CD4-positive, alpha-beta T cell (primary cell): ENCODE data around the gene CNTF. TPM values are rescaled to one million over a fixed set of nuclear protein-coding genes. Genes with fewer than 3 reads are reported as not detected.

Source experiments
- ATAC-seq: fragments of 200-7000 bp; cut with Tn5 transposase; one replicate; pipeline ENCODE4 v1.10.0; 2022; ENCODE audit warnings: mild to moderate bottlenecking; ENCODE audit not compliant: poor library complexity
- CTCF ChIA-PET: fragments of 350-600 bp; sonication (Branson Sonifier 250); formaldehyde crosslinking; loops from one replicate; lab custom pipeline; 2021; ENCODE audit warnings: antibody characterized with exemption, inconsistent platforms; lab: Charles Lee
- POLR2A ChIA-PET: fragments of 350-600 bp; sonication (Branson Sonifier 250); formaldehyde crosslinking; loops from one replicate; lab custom pipeline; 2021; ENCODE audit warnings: antibody characterized with exemption, inconsistent platforms; lab: Charles Lee
- DNase-seq, 14 experiments: peaks; one replicate each; pipeline ENCODE4 v3.0.0-alpha.2; 2013 to 2020; ENCODE audit warnings: mixed read lengths in 2 of 14
- H3K27ac ChIP-seq, 2 donors: one replicate each; pipeline versions ENCODE4 v1.5.1 to v1.7.0; 2013; ENCODE audit warnings: low read length in 2 of 2, low read depth in 1 of 2, mild to moderate bottlenecking in 1 of 2
- H3K27me3 ChIP-seq, 2 experiments: 1 replicate in 1 of 2; 2 replicates in 1 of 2; pipeline versions ENCODE4 v1.6.1 to v1.7.0; 2013; ENCODE audit warnings: low read length in 2 of 2, control low read depth in 1 of 2, mild to moderate bottlenecking in 1 of 2, moderate library complexity in 1 of 2; ENCODE audit not compliant: insufficient read depth in 2 of 2, control insufficient read depth in 1 of 2
- H3K36me3 ChIP-seq: one replicate; pipeline ENCODE4 v1.6.1; 2013; ENCODE audit warnings: low read length, control low read depth; ENCODE audit not compliant: insufficient read depth
- H3K4me1 ChIP-seq: one replicate; pipeline ENCODE4 v1.6.1; 2013; ENCODE audit warnings: low read length, control low read depth; ENCODE audit not compliant: insufficient read depth
- H3K4me3 ChIP-seq: one replicate; pipeline ENCODE4 v1.5.1; 2013; ENCODE audit warnings: mild to moderate bottlenecking, low read length, moderate library complexity
- H3K9me3 ChIP-seq, 2 experiments: 1 replicate in 1 of 2; 2 replicates in 1 of 2; pipeline versions ENCODE4 v1.6.1 to v1.7.0; 2013; ENCODE audit warnings: low read length in 2 of 2, mild to moderate bottlenecking in 2 of 2, control low read depth in 1 of 2, moderate library complexity in 1 of 2; ENCODE audit not compliant: control insufficient read depth in 1 of 2, insufficient read depth in 1 of 2
- H3K27ac Mint-ChIP-seq: one replicate; pipeline ENCODE4 v1.8.0; 2020; ENCODE audit warnings: mixed read lengths
- H3K27me3 Mint-ChIP-seq: one replicate; pipeline ENCODE4 v1.8.0; 2021; ENCODE audit warnings: mixed read lengths
- H3K36me3 Mint-ChIP-seq: one replicate; pipeline ENCODE4 v1.8.0; 2021; ENCODE audit warnings: low read depth, mixed read lengths
- H3K4me1 Mint-ChIP-seq: one replicate; pipeline ENCODE4 v1.8.0; 2021; ENCODE audit warnings: low read depth, mixed read lengths
- H3K4me3 Mint-ChIP-seq: one replicate; pipeline ENCODE4 v1.8.0; 2020; ENCODE audit warnings: mild to moderate bottlenecking, mixed read lengths
- H3K9me3 Mint-ChIP-seq: one replicate; pipeline ENCODE4 v1.8.0; 2020; ENCODE audit warnings: mixed read lengths
- intact Hi-C, 2 experiments: fragments of 100-400 bp; cut with DNase I in 1 of 2; cut with micrococcal nuclease in 1 of 2; formaldehyde crosslinking; loops; one replicate each; pipeline versions ENCODE4 v1.15.1 to v1.9.0; 2023 to 2025; cut with DNase I, micrococcal nuclease
- total RNA-seq, 174 experiments: library from RNA in 2 of 174; stranded (reverse) in 2 of 174; gene quantifications; one replicate each; pipeline ENCODE4 v1.2.3 and lab custom pipeline; 2021 to 2026
- TF ChIP-seq, protein P1 (sequence below): fragments of 200-600 bp; IDR thresholded peaks from one replicate; pipeline ENCODE4 v1.8.0; 2022; ENCODE audit warnings: antibody characterized with exemption, mild to moderate bottlenecking

CNTF gene
- total RNA-seq, 2 experiments from 2014 or later = 3.1 to 3.9 TPM

DNA sequence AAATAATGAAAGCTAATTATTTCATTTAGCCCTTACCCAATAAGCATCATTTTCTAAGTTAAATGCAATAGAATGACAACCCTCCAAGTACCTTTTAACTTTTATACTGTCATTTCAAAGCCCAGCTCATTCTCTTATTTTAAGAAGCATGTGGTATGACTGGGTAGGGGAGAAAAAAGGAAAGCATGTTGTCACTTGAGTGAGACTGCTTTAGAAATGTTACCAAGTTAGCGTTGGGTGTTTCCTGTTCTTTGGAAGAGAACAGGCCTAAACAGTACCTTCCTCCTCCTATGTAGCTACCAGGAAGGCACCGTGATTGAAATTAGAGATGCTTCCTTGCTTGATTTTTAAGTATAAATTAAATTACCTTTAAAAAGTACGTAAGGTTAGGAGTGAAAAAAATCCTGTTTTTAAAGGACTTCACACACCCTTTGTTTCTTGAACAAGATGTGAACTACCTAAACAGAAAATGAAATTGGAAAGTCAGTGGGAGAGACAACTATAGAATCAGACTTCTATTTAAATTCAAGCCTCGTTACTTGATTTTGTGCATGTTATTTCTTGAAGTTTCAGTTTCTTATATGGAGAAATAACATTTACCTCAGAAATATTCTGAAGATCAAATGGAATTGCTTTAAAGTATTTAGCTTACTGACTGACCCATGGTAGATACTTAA, 741 bp upstream of the CNTF start:
- no peak for ATAC-seq
- no peak overlapping the region for H3K27ac ChIP-seq
- H3K9me3 ChIP-seq = no peaks in the 10 kb centered on the region
- intact Hi-C loops = loop anchor here in 1 of 2 experiments (5.0 kb wide), 1 partner anchor 44 kb away; the partner anchor contains the start of genes LPXN and ZFP91
- CTCF ChIA-PET = interaction anchor here (0.8 kb wide), 1 partner anchor 54 kb away, joined by 3 read pairs; no protein-coding TSS in a partner anchor
- DNase-seq = no peak
- Mint-ChIP-seq H3K4me3 (no peak overlapping the region), H3K27ac (peak overlapping the region; percentile 71), H3K9me3 (no peaks in the 10 kb centered on the region), H3K36me3 (peaks cover 72% of the 10 kb centered on the region), H3K27me3 (no peaks in the 10 kb centered on the region), H3K4me1 (peaks cover 12% of the 10 kb centered on the region)
- no peak overlapping the region for H3K4me3 ChIP-seq
- H3K36me3 ChIP-seq = peaks cover 80% of the 10 kb centered on the region
- TF ChIP-seq, protein P1, sequence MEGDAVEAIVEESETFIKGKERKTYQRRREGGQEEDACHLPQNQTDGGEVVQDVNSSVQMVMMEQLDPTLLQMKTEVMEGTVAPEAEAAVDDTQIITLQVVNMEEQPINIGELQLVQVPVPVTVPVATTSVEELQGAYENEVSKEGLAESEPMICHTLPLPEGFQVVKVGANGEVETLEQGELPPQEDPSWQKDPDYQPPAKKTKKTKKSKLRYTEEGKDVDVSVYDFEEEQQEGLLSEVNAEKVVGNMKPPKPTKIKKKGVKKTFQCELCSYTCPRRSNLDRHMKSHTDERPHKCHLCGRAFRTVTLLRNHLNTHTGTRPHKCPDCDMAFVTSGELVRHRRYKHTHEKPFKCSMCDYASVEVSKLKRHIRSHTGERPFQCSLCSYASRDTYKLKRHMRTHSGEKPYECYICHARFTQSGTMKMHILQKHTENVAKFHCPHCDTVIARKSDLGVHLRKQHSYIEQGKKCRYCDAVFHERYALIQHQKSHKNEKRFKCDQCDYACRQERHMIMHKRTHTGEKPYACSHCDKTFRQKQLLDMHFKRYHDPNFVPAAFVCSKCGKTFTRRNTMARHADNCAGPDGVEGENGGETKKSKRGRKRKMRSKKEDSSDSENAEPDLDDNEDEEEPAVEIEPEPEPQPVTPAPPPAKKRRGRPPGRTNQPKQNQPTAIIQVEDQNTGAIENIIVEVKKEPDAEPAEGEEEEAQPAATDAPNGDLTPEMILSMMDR = no peak
- H3K27me3 ChIP-seq = no peaks in the 10 kb centered on the region
- no peaks in the 10 kb centered on the region for H3K4me1 ChIP-seq
- POLR2A ChIA-PET = interaction anchor here (0.6 to 1.1 kb wide), 5 partner anchors 16 to 1322 kb away, joined by 3 to 5 read pairs (median 3); no protein-coding TSS in a partner anchor

DNA sequence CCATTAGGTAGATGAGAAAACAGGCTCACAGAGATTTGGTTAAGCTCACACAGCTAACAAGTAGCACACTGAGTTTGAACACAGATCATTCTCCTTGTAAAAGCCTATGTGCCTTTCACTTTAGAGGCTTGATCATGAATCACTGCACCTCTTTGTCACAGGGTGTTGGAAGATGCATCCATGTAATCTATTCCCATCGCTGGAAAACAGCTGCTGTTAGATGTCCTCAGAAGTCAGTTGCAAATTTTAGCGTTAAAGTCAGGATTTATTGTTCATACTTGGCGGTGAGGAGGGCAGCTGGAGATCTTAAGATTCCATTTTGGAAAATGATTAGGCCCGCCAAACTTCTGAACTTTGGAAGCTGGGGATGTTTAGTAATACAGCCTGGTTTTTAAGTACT, 2.6 kb downstream of the CNTF start:
- peaks cover 17% of the 10 kb centered on the region for H3K4me1 Mint-ChIP-seq
- H3K36me3 ChIP-seq = peaks cover 48% of the 10 kb centered on the region
- ATAC-seq (no peak), DNase-seq (no peak)
- ChIA-PET CTCF (no interaction called here), POLR2A (interaction anchor here (0.9 kb wide), 1 partner anchor 52 kb away, joined by 3 read pairs; no protein-coding TSS in a partner anchor)
- intact Hi-C loops = no loop called here
- H3K27me3 ChIP-seq = no peaks in the 10 kb centered on the region
- peaks cover 38% of the 10 kb centered on the region for H3K36me3 Mint-ChIP-seq
- H3K9me3 Mint-ChIP-seq = no peaks in the 10 kb centered on the region
- no peak overlapping the region for H3K4me3 ChIP-seq
- no peak overlapping the region for H3K27ac ChIP-seq
- H3K4me1 ChIP-seq = no peaks in the 10 kb centered on the region
- no peaks in the 10 kb centered on the region for H3K9me3 ChIP-seq
- TF ChIP-seq, protein P1 = no peak
- H3K4me3 Mint-ChIP-seq = no peak overlapping the region
- no peak overlapping the region for H3K27ac Mint-ChIP-seq
- H3K27me3 Mint-ChIP-seq = no peaks in the 10 kb centered on the region

DNA sequence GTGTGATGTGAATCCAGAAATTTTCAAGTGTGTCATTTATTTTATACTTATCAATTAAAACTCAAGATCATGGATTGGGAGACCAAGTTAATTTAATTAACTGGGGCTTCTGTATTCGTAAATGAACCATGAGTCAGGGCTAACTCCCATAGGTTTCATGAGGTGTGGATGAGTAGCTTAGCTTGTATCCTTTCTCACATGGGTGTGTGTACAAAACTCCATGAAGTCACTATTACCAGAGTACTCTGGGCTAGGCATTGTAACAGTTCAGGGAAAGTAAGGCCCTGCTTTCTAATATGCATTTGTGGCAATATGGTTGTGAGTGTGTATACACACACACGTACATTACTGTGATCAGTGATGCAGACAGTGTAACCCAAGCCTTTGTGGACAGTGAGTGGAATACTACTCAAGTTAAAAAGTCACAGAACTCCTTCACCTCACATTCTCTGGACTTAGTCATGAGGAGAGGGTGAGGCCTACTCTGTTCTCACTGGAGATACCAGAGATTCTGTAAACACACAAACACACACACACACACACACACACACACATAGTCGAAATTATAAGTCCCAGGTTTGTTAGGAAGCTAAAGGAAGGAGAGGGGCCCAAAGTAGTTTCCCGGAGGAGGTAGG, 3.5 kb downstream of the CNTF start:
- intact Hi-C loops = no loop called here

More for the DNA sequence above, 3.5 kb downstream of the CNTF start:
- Mint-ChIP-seq H3K4me1 (peaks cover 17% of the 10 kb centered on the region), H3K4me3 (no peak overlapping the region), H3K36me3 (peaks cover 34% of the 10 kb centered on the region), H3K27ac (no peak overlapping the region), H3K9me3 (no peaks in the 10 kb centered on the region), H3K27me3 (no peaks in the 10 kb centered on the region)
- Histone ChIP-seq H3K4me1 (no peaks in the 10 kb centered on the region), H3K27me3 (no peaks in the 10 kb centered on the region), H3K9me3 (no peaks in the 10 kb centered on the region), H3K36me3 (peaks cover 39% of the 10 kb centered on the region), H3K27ac (no peak overlapping the region), H3K4me3 (no peak overlapping the region)
- POLR2A ChIA-PET = no interaction called here
- CTCF ChIA-PET = no interaction called here
- DNase-seq = no peak
- ATAC-seq = no peak
- TF ChIP-seq, protein P1 = no peak
